GM12865 (cell line): ENCODE results near the gene CNTN5.

Experiments
- DNase-seq: peaks from one replicate; pipeline ENCODE4 v3.0.0; 2010; ENCODE audit warnings: low read depth
- H3K4me3 ChIP-seq: 2 replicates; pipeline ENCODE4 v1.5.1; 2011; ENCODE audit warnings: mild to moderate bottlenecking, low read depth, low read length, control low read depth
- CTCF ChIP-seq: IDR thresholded peaks from 2 replicates; pipeline ENCODE4 v1.5.1; 2011; ENCODE audit warnings: low read length, control low read depth, low read depth, inconsistent platforms; ENCODE audit not compliant: insufficient read depth; ENCODE audit errors: missing control alignments

Gene CNTN5

GRCh38 chr11:99916078-99916477 is 895.3 kb downstream of the CNTN5 start:
- H3K4me3 ChIP-seq: no peak overlapping the region
- no peak for DNase-seq
- TF ChIP-seq CTCF: no peak

GRCh38 chr11:99918761-99919160 is 898.0 kb downstream of the CNTN5 start:
- no peak overlapping the region for H3K4me3 ChIP-seq
- TF ChIP-seq CTCF: no peak
- DNase-seq: no peak

GRCh38 chr11:99920956-99921355 is 900.2 kb downstream of the CNTN5 start:
- no peak for DNase-seq
- no peak for TF ChIP-seq CTCF
- no peak overlapping the region for H3K4me3 ChIP-seq

- no peak overlapping the region for H3K4me3 ChIP-seq
- DNase-seq: no peak
- TF ChIP-seq CTCF: no peak
These were observed 905.2 kb downstream of the CNTN5 start for GRCh38 chr11:99925968-99926367.

GRCh38 chr11:99932684-99933083 is 911.9 kb downstream of the CNTN5 start:
- no peak overlapping the region for H3K4me3 ChIP-seq
- DNase-seq: no peak
- no peak for TF ChIP-seq CTCF

- TF ChIP-seq CTCF: no peak
- no peak for DNase-seq
These were observed 913.3 kb downstream of the CNTN5 start for GRCh38 chr11:99934008-99934407.

GRCh38 chr11:99937330-99937729 is 916.6 kb downstream of the CNTN5 start:
- H3K4me3 ChIP-seq: no peak overlapping the region
- no peak for TF ChIP-seq CTCF
- DNase-seq: no peak

More at GRCh38 chr11:99934008-99934407, 913.3 kb downstream of the CNTN5 start:
- H3K4me3 ChIP-seq: no peak overlapping the region
